RCC 7860 (cell line): Measurements from ENCODE around the gene ICAM1.

Experiments
- DNase-seq: peaks from one replicate; pipeline ENCODE4 v3.0.0-alpha.2; 2015; ENCODE audit warnings: low spot score
- FAIRE-seq: peaks from 2 replicates; lab custom pipeline; 2012; peaks lifted over from hg19 to GRCh38; lab: Jason Lieb, UNC

Gene ICAM1

DNA sequence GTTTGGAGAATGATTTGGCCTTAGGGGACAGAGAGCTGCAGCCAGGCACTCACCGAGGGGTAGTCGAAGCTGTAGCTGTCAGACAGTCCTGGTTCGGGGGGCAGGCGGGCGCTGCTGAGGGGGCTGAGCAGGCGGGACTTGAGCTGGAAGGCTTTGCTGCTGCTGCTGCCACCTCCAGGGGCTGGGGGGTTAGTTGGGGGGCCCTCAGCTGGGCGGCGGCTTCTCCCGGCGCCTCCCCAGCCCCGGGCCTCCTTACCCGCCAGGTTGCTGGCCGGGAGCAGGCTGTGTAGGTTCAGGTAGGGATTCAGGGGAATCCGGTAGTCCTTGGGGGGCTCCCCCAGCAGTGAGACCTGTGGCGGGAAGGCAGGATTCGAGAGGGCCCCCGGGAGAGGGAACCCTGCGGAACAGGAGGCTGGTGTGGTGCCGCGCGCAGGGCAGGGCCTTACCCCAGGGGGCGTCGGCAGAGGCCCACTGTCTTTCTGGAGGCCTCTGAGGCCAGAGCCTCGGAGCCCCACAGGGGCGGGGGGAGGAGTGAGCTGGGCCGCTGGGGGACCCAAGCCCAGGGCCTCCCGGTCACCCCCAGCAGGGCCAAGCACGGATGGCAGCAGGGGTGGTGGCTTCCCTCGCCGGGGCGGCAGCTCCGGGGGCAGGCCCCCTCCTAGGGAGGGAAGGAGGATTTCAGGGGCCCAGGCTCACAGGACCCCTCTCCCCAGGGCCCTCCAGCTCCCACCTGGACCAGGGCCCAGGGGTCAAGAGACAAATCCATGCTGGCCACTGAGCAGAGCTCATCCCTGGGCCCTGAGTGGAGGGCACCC lies 49.9 kb downstream of the ICAM1 start:
- FAIRE-seq (no peak), DNase-seq (no peak)

DNA sequence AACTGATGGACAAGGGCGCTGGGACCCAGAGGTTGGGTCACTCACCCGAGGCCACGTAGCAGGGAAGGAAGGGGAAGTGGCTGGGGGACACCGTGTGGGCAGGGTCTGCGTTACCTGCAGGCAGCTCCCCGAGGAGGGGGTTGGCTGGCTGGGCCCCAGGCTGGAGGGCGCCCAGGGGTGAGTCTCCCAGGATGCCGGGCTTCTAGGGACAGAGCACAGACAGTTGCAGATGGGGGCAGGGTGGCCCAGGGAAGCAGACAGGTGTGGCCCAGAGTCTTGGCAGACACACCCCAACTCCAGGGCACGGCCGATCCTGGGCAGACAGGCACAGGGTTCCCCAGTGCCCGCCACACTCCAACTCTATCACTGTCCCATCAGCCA lies 50.5 kb downstream of the ICAM1 start:
- no peak for FAIRE-seq
- DNase-seq = no peak

- DNase-seq (no peak), FAIRE-seq (no peak)
These were observed 51.2 kb downstream of the ICAM1 start for GRCh38 chr19:10321874-10322835.

DNA sequence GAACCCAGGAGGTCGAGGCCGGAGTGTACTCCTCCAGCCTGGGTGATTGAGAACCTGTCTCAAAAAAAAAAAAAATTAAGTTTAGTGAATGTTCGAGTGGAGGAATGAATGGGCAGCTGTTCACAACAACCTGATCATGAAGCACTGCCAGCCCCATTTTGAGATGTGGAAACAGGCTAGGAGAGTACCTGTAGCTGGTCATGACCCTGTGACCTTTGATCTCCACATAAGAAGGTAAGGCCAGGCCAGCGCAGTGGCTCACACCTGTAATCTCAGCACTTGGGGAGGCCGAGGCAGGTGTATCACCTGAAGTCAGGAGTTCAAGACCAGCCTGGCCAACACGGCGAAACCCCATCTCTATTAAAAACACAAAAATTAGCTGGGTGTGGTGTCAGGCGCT lies 54.8 kb downstream of the ICAM1 start:
- DNase-seq = no peak
- FAIRE-seq = no peak

DNA sequence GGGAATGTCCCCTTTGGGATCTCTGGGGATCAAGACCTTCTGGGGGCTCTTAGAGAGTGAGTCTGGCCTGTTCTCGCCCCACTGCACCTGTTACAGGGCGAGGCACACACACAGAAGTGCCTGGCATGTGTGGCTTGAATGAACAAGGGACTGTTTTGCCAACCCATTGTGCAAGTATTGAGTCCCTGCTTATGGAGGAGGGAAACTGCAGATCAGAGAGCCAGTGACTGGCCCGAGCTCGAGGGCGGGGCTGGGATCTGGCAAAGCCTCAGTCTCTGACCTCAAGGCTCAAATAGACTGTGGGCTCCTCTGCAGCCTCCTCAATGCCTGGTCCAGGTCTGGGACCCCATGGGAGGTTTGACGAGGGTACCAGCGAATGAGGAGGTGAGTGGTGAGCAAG lies 56.9 kb downstream of the ICAM1 start:
- no peak for DNase-seq

DNA sequence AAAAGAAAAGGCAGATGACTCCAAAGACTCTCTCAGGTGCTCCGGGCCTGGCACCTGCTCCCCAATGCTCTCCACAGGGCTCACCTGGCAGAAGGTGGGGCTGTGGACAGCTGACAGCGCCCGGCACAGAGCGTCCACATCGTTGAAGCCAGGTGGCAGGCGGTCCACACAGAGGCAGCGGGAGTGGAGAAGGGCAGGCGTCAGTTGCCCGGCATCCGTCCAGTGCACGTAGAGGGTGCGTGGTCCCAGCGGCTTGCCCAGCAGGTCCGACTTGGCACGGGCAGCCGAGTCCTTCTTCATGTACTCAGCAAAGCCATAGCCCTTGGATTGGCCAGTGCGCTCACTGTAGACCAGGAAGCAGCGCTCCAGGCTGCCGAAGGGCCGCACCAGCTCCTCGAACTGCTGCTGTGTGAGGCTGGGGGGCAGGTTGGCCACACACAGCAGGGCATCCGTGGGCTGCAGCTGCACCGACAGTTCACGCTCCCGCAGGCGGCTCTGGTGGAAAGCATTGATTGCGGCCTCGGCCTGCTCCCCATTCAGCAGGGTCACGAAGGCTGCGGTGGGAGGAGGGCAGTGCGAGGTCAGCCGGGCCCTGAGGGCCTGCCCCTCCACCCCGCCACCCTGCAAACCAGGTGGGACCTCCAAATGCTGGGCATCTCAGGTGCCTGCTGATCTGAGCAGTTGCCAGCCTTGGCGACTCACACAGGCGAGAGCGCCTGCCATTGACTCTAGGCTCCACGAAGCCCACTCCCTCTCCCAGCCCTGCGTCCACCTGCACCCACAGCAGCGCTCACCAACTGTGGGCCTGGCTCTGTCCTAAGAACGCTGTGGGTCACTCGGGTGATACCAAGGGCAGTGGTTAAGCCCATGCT lies 57.9 kb downstream of the ICAM1 start:
- no peak for FAIRE-seq
- DNase-seq = no peak

More for the DNA sequence above, 56.9 kb downstream of the ICAM1 start:
- FAIRE-seq = no peak

DNA sequence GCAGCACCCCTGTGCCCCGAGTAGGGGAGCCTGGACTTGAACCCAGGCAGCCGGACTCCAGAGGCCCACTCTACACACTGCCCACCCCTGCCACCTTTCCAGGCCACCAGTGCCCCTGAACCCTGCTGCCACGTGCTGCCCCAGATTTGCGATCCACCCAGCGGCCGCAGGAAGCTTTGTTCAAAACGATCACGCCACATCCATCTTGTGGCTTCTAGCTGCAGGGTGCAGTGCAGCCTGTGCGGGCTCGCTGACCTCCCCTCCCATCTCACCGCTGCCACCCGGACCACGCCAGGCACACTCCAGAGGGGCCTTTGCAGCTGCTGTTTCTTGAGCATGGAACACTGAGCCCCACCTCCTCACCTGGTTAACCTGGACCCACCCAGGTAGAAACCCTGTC lies 58.6 kb downstream of the ICAM1 start:
- DNase-seq = no peak
- no peak for FAIRE-seq

- FAIRE-seq (no peak), DNase-seq (no peak)
These were observed 61.4 kb downstream of the ICAM1 start for GRCh38 chr19:10332158-10332964.

DNA sequence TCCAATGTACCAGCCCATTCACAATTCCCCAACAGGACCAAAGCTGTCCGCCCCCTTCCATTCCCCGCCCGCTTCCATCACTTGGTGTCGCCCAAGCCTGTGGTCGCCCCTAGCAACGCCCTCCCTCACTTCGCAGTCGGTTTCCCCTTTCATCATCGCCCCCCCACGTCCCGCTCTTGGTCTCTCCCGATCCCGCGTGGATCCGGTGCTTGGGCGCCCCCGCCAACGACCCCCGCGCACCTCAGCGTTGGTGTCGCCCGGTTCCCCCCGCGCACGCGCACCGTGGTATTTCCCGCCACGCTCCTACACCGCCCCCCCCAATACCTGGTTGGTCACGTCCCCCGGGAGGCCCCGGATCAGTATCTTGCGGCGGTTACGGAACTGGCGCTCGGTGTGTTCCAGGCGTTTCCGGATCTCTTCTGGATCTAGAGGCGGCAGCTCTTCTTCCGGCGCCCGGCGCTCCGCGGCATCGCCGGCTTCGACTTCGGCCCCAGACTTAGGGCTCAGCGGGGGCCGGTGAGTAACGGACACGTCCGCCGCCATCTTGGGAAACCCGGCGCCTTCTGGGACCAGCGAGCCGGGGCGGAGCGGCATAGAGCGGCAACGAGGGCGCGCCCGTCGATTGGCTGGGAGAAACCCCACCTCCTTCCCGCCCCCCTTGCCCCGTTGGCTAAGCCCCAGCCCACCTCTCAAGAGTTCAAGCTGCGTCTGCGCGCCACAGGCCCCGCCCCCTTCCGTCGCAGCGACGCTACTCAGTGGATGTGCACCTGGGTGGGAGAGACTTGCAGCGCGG lies 62.2 kb downstream of the ICAM1 start, which contains the start of gene RAVER1:
Gene RAVER1 (minus strand): TSS at position 565 of the 793 bp plus-strand sequence. CDS start 22 bp downstream, at position 543.
- peak; percentile 85 for FAIRE-seq

DNA sequence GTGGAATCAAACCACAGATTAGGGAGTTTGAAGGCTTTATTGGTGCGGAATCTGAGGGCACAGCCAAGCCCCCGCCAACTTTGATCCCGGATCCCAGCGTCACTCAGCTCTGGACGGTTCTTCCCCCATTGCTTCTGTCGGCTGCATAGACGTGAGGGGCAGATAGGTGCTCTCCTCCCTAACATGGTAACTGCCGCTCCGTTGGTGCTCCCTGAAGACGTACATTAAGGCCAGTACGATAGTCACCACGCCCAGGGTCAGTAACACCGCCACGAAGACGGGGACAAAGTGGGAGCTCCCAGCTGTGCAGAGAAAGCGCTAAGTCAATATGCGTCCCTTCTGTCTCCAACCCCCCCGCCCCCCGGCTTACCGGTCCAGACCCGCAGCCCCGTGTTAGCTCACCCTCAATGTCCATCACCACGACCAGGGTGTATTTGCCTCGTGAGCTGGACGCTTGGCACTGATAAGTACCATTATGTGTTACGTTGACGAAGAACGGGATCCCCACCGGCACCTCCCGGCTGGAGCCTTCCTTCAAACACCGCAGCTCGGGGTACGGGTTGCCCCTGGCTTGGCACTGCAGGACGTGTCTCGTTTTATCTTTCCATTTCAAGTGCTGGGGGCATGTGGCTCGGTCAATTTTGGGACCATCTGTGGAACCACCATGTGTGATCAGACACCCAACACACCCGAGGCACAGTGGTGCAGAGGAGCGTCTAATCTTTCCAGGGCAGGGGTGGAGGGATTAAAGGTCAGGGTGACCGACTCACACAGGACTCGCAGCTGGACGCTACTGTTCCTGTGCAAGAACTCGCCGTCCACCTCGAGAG lies 63.1 kb downstream of the ICAM1 start:
- FAIRE-seq (no peak), DNase-seq (no peak)

More for the DNA sequence above, 62.2 kb downstream of the ICAM1 start, which contains the start of gene RAVER1:
- peak; percentile 90 for DNase-seq

DNA sequence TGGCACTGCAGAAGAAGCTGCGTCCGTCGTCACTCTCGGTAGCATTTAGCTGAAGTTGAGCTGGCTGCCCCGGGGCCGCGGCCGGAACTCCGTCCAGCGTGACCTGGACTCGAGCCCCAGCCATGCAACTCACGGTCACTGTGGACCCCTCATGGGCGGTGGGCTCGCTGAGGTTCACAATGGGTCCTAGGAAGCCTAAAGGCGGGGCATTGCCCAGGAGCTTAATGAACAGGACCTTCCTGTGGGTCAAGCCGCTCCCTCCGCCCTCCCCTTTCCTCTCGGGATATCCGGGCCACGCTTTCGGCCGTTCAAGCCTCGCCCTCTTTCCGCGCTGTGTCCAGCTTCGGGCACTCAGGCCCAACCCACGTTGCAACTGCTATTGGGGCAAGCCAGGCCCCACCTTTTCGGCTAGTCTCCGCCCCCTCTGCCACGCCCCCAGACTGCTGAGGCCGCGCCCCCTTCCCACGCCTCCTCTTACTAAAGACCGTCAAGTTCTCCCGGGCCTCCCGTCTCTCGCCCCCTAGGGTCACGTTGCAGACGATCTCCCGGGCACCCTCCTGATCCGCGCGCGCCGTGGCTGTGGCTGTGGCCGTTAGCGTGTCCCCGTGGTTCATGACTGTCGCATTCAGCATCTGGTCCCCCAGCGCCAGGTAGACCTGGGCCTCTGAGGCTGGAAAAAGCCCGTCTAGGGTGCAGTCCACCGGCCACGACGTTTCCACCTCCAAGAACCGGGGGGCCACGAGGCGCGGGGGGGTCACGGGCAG lies 63.9 kb downstream of the ICAM1 start:
- DNase-seq (peak; percentile 84), FAIRE-seq (peak; percentile 82)

- no peak for DNase-seq
- FAIRE-seq = no peak
These were observed 64.5 kb downstream of the ICAM1 start for GRCh38 chr19:10335352-10335985.
